Measurements from ENCODE around the gene NFS1. TPM values are rescaled to one million over a fixed set of nuclear protein-coding genes. Genes with fewer than 3 reads are reported as not detected.
A peak's percentile ranks its signal among the peaks of the same experiment; 100 is the strongest.
"Not testable (repeated sequence)": the region's sequence is repeated elsewhere in the genome, so short reads cannot be mapped to it uniquely, and the experiment has no call there.

Gene NFS1
- total and polyA plus RNA-seq, 2 experiments from 2014 or later = 31.5 to 35.8 TPM

GRCh38 chr20:35708502-35708901, 9.3 kb upstream of the NFS1 start:
- in situ Hi-C loops (cut with MboI) = no loop called here

GRCh38 chr20:35706591-35707529, 7.7 kb upstream of the NFS1 start:
- peaks cover 46% of the 10 kb centered on the region for H3K4me1 ChIP-seq (ENCODE audit: insufficient read depth)
- H3K27me3 ChIP-seq (replicated peaks; ENCODE audit: insufficient read depth); H3K4me2 ChIP-seq (ENCODE audit: unreplicated experiment); H4K20me1 ChIP-seq (ENCODE audit: insufficient read depth); in situ Hi-C loops (cut with MboI); H3K4me3 ChIP-seq; H2AFZ ChIP-seq; H3K9me2 ChIP-seq (ENCODE audit: insufficient read depth); H3K9me3 ChIP-seq (ENCODE audit: low read depth); H3K27ac ChIP-seq; H3K9ac ChIP-seq; DNase-seq: not testable (repeated sequence)
- 83 to 89% methylated on average over 17 of the region's 17 CpGs for WGBS, 2 experiments (ENCODE audit: low coverage in 1 of 2, low lambda C conversion rate in 2 of 2, missing lambda C conversion rate in 2 of 2)
- H3K36me3 ChIP-seq (ENCODE audit: low read depth) = peaks cover 95% of the 10 kb centered on the region
- H3K79me2 ChIP-seq (ENCODE audit: insufficient read depth) = peaks cover 95% of the 10 kb centered on the region
- peaks cover 98% of the 10 kb centered on the region for H3F3A ChIP-seq (ENCODE audit: insufficient read depth)

More at GRCh38 chr20:35708502-35708901, 9.3 kb upstream of the NFS1 start:
- Histone ChIP-seq H3K27me3 (replicated peaks; ENCODE audit: insufficient read depth) (no peaks in the 10 kb centered on the region), H3K36me3 (ENCODE audit: low read depth) (peaks cover 91% of the 10 kb centered on the region), H3K27ac (peak overlapping the region; percentile 37), H3K9me3 (ENCODE audit: low read depth) (no peaks in the 10 kb centered on the region), H3K4me2 (ENCODE audit: unreplicated experiment) (no peak overlapping the region), H2AFZ (no peak overlapping the region), H3K9me2 (ENCODE audit: insufficient read depth) (no peaks in the 10 kb centered on the region), H3K9ac (0 out of 2 replicates have a peak overlapping the region, but pooled peaks have one; percentile 29), H4K20me1 (ENCODE audit: insufficient read depth) (peaks cover 9% of the 10 kb centered on the region), H3K4me1 (ENCODE audit: insufficient read depth) (peaks cover 32% of the 10 kb centered on the region), H3F3A (ENCODE audit: insufficient read depth) (peaks cover 90% of the 10 kb centered on the region), H3K4me3 (no peak overlapping the region), H3K79me2 (ENCODE audit: insufficient read depth) (peaks cover 98% of the 10 kb centered on the region)
- WGBS, 2 experiments (ENCODE audit: low coverage in 1 of 2, low lambda C conversion rate in 2 of 2, missing lambda C conversion rate in 2 of 2) = 18 to 20% methylated on average over 1 of the region's 1 CpG
- TF ChIP-seq EZH2 (IDR thresholded peaks at IDR 0.05; ENCODE audit: insufficient read depth, poor library complexity, severe bottlenecking) (no peak), EZH2phosphoT487 (IDR thresholded peaks at IDR 0.05; ENCODE audit: insufficient read depth, low read depth) (no peak)
- no peak for DNase-seq

GRCh38 chr20:35705894-35706293, 6.7 kb upstream of the NFS1 start:
- H4K20me1 ChIP-seq (ENCODE audit: insufficient read depth); H2AFZ ChIP-seq; H3K9me3 ChIP-seq (ENCODE audit: low read depth): not testable (repeated sequence)

DNA sequence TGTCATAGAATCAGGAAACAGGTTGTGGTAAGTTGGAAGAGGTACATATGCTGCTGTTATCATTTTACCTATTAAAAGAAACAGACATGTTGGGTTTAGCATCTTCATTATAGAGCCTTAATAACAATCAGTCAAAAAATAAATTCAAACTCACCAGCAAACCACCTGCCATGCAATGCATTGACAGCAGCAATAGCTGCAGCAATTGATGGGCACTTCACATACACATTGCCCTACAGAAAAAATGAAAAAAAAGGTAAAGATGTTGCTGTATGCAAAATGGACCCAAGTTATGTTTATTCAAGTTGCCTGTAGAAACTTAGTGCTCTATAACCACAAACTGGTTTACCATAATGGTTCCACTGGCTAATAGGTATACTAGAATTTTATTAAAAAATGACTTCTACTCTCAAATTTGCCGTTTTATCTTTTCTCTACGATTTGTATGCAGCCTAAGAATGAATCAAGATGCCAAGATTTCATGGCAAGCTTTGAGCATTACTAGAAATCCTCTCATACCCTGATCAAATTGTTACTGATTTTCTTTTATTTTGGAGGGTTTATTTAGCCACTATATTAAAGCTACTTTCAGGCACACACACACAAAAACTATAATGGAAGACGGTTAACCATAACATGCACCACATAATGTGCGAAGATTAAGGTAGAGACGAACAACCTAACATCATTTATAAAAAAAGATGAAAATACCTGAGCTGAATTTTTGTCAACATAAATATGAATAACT, 5.5 kb upstream of the NFS1 start:
- Histone ChIP-seq H3F3A (ENCODE audit: insufficient read depth) (peaks cover 98% of the 10 kb centered on the region), H4K20me1 (ENCODE audit: insufficient read depth) (no peaks in the 10 kb centered on the region; the same call in 1 of the 2 replicates), H3K9me2 (ENCODE audit: insufficient read depth) (no peaks in the 10 kb centered on the region), H3K27me3 (replicated peaks; ENCODE audit: insufficient read depth) (no peaks in the 10 kb centered on the region), H3K4me1 (ENCODE audit: insufficient read depth) (peaks cover 47% of the 10 kb centered on the region), H3K36me3 (ENCODE audit: low read depth) (peaks cover 76% of the 10 kb centered on the region), H3K4me2 (ENCODE audit: unreplicated experiment) (no peak overlapping the region), H2AFZ (no peak overlapping the region), H3K79me2 (ENCODE audit: insufficient read depth) (peaks cover 93% of the 10 kb centered on the region), H3K9ac (0 out of 2 replicates have a peak overlapping the region, but pooled peaks have one; percentile 8), H3K9me3 (ENCODE audit: low read depth) (no peaks in the 10 kb centered on the region), H3K4me3 (no peak overlapping the region), H3K27ac (peak overlapping the region; percentile 91; the same call in 1 of the 2 replicates)
- TF ChIP-seq EZH2 (IDR thresholded peaks at IDR 0.05; ENCODE audit: insufficient read depth, poor library complexity, severe bottlenecking) (no peak), EZH2phosphoT487 (IDR thresholded peaks at IDR 0.05; ENCODE audit: insufficient read depth, low read depth) (no peak)
- in situ Hi-C loops (cut with MboI) = no loop called here
- WGBS, 2 experiments (ENCODE audit: low coverage in 1 of 2, low lambda C conversion rate in 2 of 2, missing lambda C conversion rate in 2 of 2) = 88 to 93% methylated on average over 5 of the region's 5 CpGs
- no peak for DNase-seq

More at GRCh38 chr20:35705894-35706293, 6.7 kb upstream of the NFS1 start:
- Histone ChIP-seq H3K36me3 (ENCODE audit: low read depth) (peaks cover 88% of the 10 kb centered on the region), H3K4me1 (ENCODE audit: insufficient read depth) (peaks cover 49% of the 10 kb centered on the region), H3K27ac (peak overlapping the region; percentile 24; the same call in 1 of the 2 replicates), H3F3A (ENCODE audit: insufficient read depth) (peaks cover 98% of the 10 kb centered on the region), H3K79me2 (ENCODE audit: insufficient read depth) (peaks cover 95% of the 10 kb centered on the region)
- in situ Hi-C loops (cut with MboI); H3K9me2 ChIP-seq (ENCODE audit: insufficient read depth); H3K4me2 ChIP-seq (ENCODE audit: unreplicated experiment); H3K27me3 ChIP-seq (replicated peaks; ENCODE audit: insufficient read depth); DNase-seq; H3K4me3 ChIP-seq; H3K9ac ChIP-seq: not testable (repeated sequence)
- 90 to 91% methylated on average over 11 of the region's 11 CpGs for WGBS, 2 experiments (ENCODE audit: low coverage in 1 of 2, low lambda C conversion rate in 2 of 2, missing lambda C conversion rate in 2 of 2)

Measured in GM23248 (cell line).